Keratinocyte (primary cell): ENCODE measurements around the gene TENM3. TPM values are rescaled to one million over a fixed set of nuclear protein-coding genes. Genes with fewer than 3 reads are reported as not detected.

Experiments
- DNase-seq: peaks from one replicate; pipeline ENCODE4 v3.0.0-alpha.2; 2011; ENCODE audit warnings: low read depth, missing footprints, low spot score
- FAIRE-seq: peaks from 2 replicates; lab custom pipeline; 2011; peaks lifted over from hg19 to GRCh38; lab: Jason Lieb, UNC
- H2AFZ ChIP-seq: 2 replicates; pipeline ENCODE4 v1.6.0; 2012; ENCODE audit warnings: low read length, control low read depth, inconsistent platforms; ENCODE audit not compliant: control insufficient read depth
- H3K27ac ChIP-seq: 2 replicates; pipeline ENCODE4 v1.5.1; 2011; ENCODE audit warnings: low read length; ENCODE audit not compliant: control insufficient read depth, insufficient read depth
- H3K27me3 ChIP-seq: 3 replicates; pipeline ENCODE4 v1.6.0; 2011; ENCODE audit warnings: low read length; ENCODE audit not compliant: control insufficient read depth, insufficient read depth; ENCODE audit errors: extremely low read depth
- H3K36me3 ChIP-seq, 2 experiments: 2 replicates in 1 of 2; 3 replicates in 1 of 2; pipeline ENCODE4 v1.5.1; 2011; ENCODE audit warnings: low read length in 2 of 2, mild to moderate bottlenecking in 1 of 2; ENCODE audit not compliant: control insufficient read depth in 2 of 2, insufficient read depth in 2 of 2; ENCODE audit errors: extremely low read depth in 1 of 2
- H3K4me1 ChIP-seq: 3 replicates; pipeline ENCODE4 v1.5.1; 2011; ENCODE audit warnings: low read length; ENCODE audit not compliant: control insufficient read depth, insufficient read depth; ENCODE audit errors: extremely low read depth
- H3K4me2 ChIP-seq: 3 replicates; pipeline ENCODE4 v1.6.0; 2011; ENCODE audit warnings: low read depth, low read length; ENCODE audit not compliant: control insufficient read depth, insufficient read depth; ENCODE audit errors: extremely low read depth
- H3K4me3 ChIP-seq, 3 experiments: fragments of 200-600 bp in 1 of 3; sonication (generic) in 1 of 3; 2 replicates in 2 of 3; 3 replicates in 1 of 3; pipeline ENCODE4 v1.5.1; 2011 to 2016; ENCODE audit warnings: low read length in 3 of 3, mild to moderate bottlenecking in 3 of 3, control low read depth in 2 of 3, inconsistent platforms in 1 of 3, low read depth in 1 of 3, mixed read lengths in 1 of 3, mixed run types in 1 of 3, moderate library complexity in 1 of 3; ENCODE audit not compliant: control insufficient read depth in 2 of 3, insufficient read depth in 2 of 3; ENCODE audit errors: extremely low read depth in 1 of 3
- H3K79me2 ChIP-seq: 2 replicates; pipeline ENCODE4 v1.6.0; 2012; ENCODE audit warnings: low read length; ENCODE audit not compliant: control insufficient read depth, insufficient read depth
- H3K9ac ChIP-seq: 3 replicates; pipeline ENCODE4 v1.6.0; 2011; ENCODE audit warnings: low read length; ENCODE audit not compliant: control insufficient read depth, insufficient read depth; ENCODE audit errors: extremely low read depth
- H3K9me1 ChIP-seq: 3 replicates; pipeline ENCODE4 v1.6.0; 2011; ENCODE audit warnings: low read length; ENCODE audit not compliant: control insufficient read depth, insufficient read depth; ENCODE audit errors: extremely low read depth
- H3K9me3 ChIP-seq: 2 replicates; pipeline ENCODE4 v1.5.1; 2012; ENCODE audit warnings: low read depth, low read length; ENCODE audit not compliant: control insufficient read depth
- H4K20me1 ChIP-seq: 3 replicates; pipeline ENCODE4 v1.6.0; 2011; ENCODE audit warnings: low read length; ENCODE audit not compliant: control insufficient read depth, insufficient read depth; ENCODE audit errors: extremely low read depth
- EZH2 ChIP-seq: IDR thresholded peaks from one replicate; pipeline ENCODE4 v1.6.1; 2012; ENCODE audit warnings: inconsistent platforms, mild to moderate bottlenecking, low read length, moderate library complexity
- dilution Hi-C: fragments of 300-500 bp; cut with MboI; formaldehyde crosslinking; loops from one replicate; pipeline ENCODE4 v1.7.0; 2020; ENCODE audit warnings: low sequenced_read_pairs; ENCODE audit not compliant: extremely low pct_ligation_motif_present
- polyA plus RNA-seq, 5 experiments: library from polyadenylated mRNA; depleted of rRNA in 3 of 5; stranded (reverse) in 3 of 5; stranded (forward) in 1 of 5; unstranded in 1 of 5; fragments of >200 nt; gene quantifications; 1 replicate in 1 of 5; 2 replicates in 3 of 5; 3 replicates in 1 of 5; pipeline versions ENCODE4 v1.2.1 to v1.2.3, GENCODE V29; 2011 to 2012; ENCODE audit warnings: missing spikeins in 2 of 5, low read depth in 1 of 5, low replicate concordance in 1 of 5
- TF ChIP-seq, protein P1 (sequence below), 3 experiments: IDR thresholded peaks in 1 of 3; conservative IDR thresholded peaks in 1 of 3; optimal IDR thresholded peaks in 1 of 3; 2 replicates in 2 of 3; 3 replicates in 1 of 3; pipeline versions ENCODE3 to v1.5.1; 2011; ENCODE audit warnings: low read length in 3 of 3, mild to moderate bottlenecking in 3 of 3, moderate library complexity in 2 of 3, control low read depth in 1 of 3, inconsistent platforms in 1 of 3; ENCODE audit not compliant: insufficient read depth in 2 of 3; ENCODE audit errors: extremely low read depth in 1 of 3

Gene TENM3
- polyA plus RNA-seq, 1 donor (not counting 4 experiments of a cell fraction or from before 2014, with no cell fraction given) = 17.0 TPM

- no peak overlapping the region for H3K27ac ChIP-seq
- no peaks in the 10 kb centered on the region for H3K79me2 ChIP-seq
- no peak overlapping the region for H2AFZ ChIP-seq
- no peak overlapping the region for H3K9ac ChIP-seq
- no peaks in the 10 kb centered on the region for H3K9me3 ChIP-seq
- H3K4me1 ChIP-seq = no peaks in the 10 kb centered on the region
- FAIRE-seq (no peak), DNase-seq (no peak)
- no peak overlapping the region for H3K4me2 ChIP-seq
- H3K4me3 ChIP-seq = no peak overlapping the region
- H3K36me3 ChIP-seq = peaks cover 0 to 3% of the 10 kb centered on the region in 2 experiments
- TF ChIP-seq EZH2 = no peak
- TF ChIP-seq, protein P1, sequence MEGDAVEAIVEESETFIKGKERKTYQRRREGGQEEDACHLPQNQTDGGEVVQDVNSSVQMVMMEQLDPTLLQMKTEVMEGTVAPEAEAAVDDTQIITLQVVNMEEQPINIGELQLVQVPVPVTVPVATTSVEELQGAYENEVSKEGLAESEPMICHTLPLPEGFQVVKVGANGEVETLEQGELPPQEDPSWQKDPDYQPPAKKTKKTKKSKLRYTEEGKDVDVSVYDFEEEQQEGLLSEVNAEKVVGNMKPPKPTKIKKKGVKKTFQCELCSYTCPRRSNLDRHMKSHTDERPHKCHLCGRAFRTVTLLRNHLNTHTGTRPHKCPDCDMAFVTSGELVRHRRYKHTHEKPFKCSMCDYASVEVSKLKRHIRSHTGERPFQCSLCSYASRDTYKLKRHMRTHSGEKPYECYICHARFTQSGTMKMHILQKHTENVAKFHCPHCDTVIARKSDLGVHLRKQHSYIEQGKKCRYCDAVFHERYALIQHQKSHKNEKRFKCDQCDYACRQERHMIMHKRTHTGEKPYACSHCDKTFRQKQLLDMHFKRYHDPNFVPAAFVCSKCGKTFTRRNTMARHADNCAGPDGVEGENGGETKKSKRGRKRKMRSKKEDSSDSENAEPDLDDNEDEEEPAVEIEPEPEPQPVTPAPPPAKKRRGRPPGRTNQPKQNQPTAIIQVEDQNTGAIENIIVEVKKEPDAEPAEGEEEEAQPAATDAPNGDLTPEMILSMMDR (optimal IDR thresholded peaks at IDR 0.05 in 1 of 3, IDR thresholded peaks at IDR 0.05 in 1 of 3, conservative IDR thresholded peaks at IDR 0.05 in 1 of 3; ENCODE audit: extremely low read depth in 1 of 3, insufficient read depth in 2 of 3, low read length in 3 of 3) = no peak
- dilution Hi-C loops = no loop called here
- H3K9me1 ChIP-seq = no peaks in the 10 kb centered on the region
- H4K20me1 ChIP-seq = no peaks in the 10 kb centered on the region
- no peaks in the 10 kb centered on the region for H3K27me3 ChIP-seq
Observed at GRCh38 chr4:182351485-182351884, 108.3 kb downstream of the TENM3 start.

DNA sequence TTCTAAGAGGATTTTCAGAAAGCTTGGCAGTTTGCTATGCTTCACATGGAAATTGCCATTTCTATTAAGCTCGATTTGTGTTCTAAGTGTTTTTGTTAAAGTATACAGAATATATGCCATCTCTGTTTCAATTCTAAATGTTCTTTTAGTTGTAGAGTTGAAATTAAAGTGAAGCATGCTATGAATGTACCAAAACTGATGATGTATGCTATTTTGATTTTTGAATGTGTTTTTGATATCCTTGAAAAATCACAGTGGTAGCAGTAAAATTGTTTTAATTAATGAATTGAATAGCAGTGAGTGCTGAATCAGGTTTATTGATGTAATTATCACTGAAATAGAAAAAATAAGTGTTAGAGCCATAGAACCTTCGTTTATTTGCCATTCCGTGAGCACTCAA, 110.9 kb downstream of the TENM3 start:
- H4K20me1 ChIP-seq = no peaks in the 10 kb centered on the region
- H3K79me2 ChIP-seq = no peaks in the 10 kb centered on the region
- H3K9ac ChIP-seq = no peak overlapping the region
- no peak overlapping the region for H3K4me2 ChIP-seq
- H3K27ac ChIP-seq = no peak overlapping the region
- no peak overlapping the region for H2AFZ ChIP-seq
- FAIRE-seq (no peak), DNase-seq (no peak)
- no peaks in the 10 kb centered on the region for H3K9me1 ChIP-seq
- TF ChIP-seq EZH2 = no peak
- TF ChIP-seq, protein P1 (optimal IDR thresholded peaks at IDR 0.05 in 1 of 3, IDR thresholded peaks at IDR 0.05 in 1 of 3, conservative IDR thresholded peaks at IDR 0.05 in 1 of 3; ENCODE audit: extremely low read depth in 1 of 3, insufficient read depth in 2 of 3, low read length in 3 of 3) = no peak
- no peaks in the 10 kb centered on the region for H3K4me1 ChIP-seq
- H3K36me3 ChIP-seq = peaks cover 0 to 3% of the 10 kb centered on the region in 2 experiments
- dilution Hi-C loops = no loop called here
- H3K4me3 ChIP-seq = no peak overlapping the region
- H3K27me3 ChIP-seq = no peaks in the 10 kb centered on the region
- H3K9me3 ChIP-seq = no peaks in the 10 kb centered on the region
